Measurements from ENCODE around the gene BPTF. TPM values are rescaled to one million over a fixed set of nuclear protein-coding genes. Genes with fewer than 3 reads are reported as not detected.

The BPTF gene
- polyA plus RNA-seq, 1 of the 3 experiments (the other 2 are of a cell fraction): 61.4 TPM

GRCh38 chr17:68006797-68007196 lies 181.5 kb downstream of the BPTF start:
- DNase-seq: no peak

GRCh38 chr17:68011199-68011665 lies 185.9 kb downstream of the BPTF start:
- Histone ChIP-seq H3K27ac (ENCODE audit: low read depth in 2 of 2, low read length in 1 of 2) (no peak overlapping the region), H3K27me3 (ENCODE audit: insufficient read depth) (no peaks in the 10 kb centered on the region), H3F3A (replicated peaks; ENCODE audit: insufficient read depth) (no peaks in the 10 kb centered on the region), H3K4me1 (ENCODE audit: control insufficient read depth in 1 of 2, insufficient read depth in 2 of 2, low read depth in 1 of 2, low read length in 1 of 2) (no peaks in the 10 kb centered on the region), H3K4me3 (ENCODE audit: low read depth in 2 of 2, low read length in 1 of 2) (peak overlapping the region in 1 of 2 experiments; percentile 13; a peak in 1 of 4 replicates), H3K9ac (no peak overlapping the region), H3K79me2 (ENCODE audit: insufficient read depth) (no peaks in the 10 kb centered on the region), H3K4me2 (no peak overlapping the region), H4K20me1 (ENCODE audit: insufficient read depth) (no peaks in the 10 kb centered on the region), H3K9me2 (no peaks in the 10 kb centered on the region), H2AFZ (ENCODE audit: low read depth) (no peak overlapping the region), H3K9me3 (no peaks in the 10 kb centered on the region), H3K36me3 (replicated peaks in 1 of 2; ENCODE audit: control insufficient read depth in 1 of 2, insufficient read depth in 2 of 2, low read length in 1 of 2) (no peaks in the 10 kb centered on the region)
- WGBS (ENCODE audit: low lambda C conversion rate): 49% methylated on average over 20 of the region's 20 CpGs
- DNase-seq: peak; percentile 78
- ChIA-PET CTCF (interaction anchor here (0.6 to 1.6 kb wide), 11 partner anchors 8 to 347 kb away, joined by 3 to 8 read pairs (median 3); partner anchors contain the start of genes C17orf58 and KPNA2), POLR2A (no interaction called here)
- TF ChIP-seq FOSL2 (IDR thresholded peaks at IDR 0.05; ENCODE audit: borderline replicate concordance, low read depth) (no peak), IRF3 (IDR thresholded peaks at IDR 0.05; ENCODE audit: low read depth, low read length) (no peak), MAX (IDR thresholded peaks at IDR 0.05; ENCODE audit: low read depth) (no peak), USF1 (IDR thresholded peaks at IDR 0.05; ENCODE audit: borderline replicate concordance, low read depth) (no peak), CTCF (IDR thresholded peaks at IDR 0.05) (peak; percentile 89), SMC3 (IDR thresholded peaks at IDR 0.05; ENCODE audit: low read depth, low read length) (peak; percentile 38), GATA2 (CRISPR knock-in tag; IDR thresholded peaks at IDR 0.05) (no peak), MXI1 (IDR thresholded peaks at IDR 0.05; ENCODE audit: low read depth, low read length) (no peak), SIN3A (IDR thresholded peaks at IDR 0.05; ENCODE audit: borderline replicate concordance, low read depth, low read length) (no peak), FOXJ3 (CRISPR knock-in tag; IDR thresholded peaks at IDR 0.05) (no peak), REST (IDR thresholded peaks at IDR 0.05; ENCODE audit: low read depth, low read length) (no peak), TCF12 (IDR thresholded peaks at IDR 0.05) (no peak), CHD2 (IDR thresholded peaks at IDR 0.05; ENCODE audit: low read length, partially characterized antibody) (no peak), TEAD4 (IDR thresholded peaks at IDR 0.05; ENCODE audit: borderline replicate concordance, insufficient read depth) (no peak), PBX3 (IDR thresholded peaks at IDR 0.05) (no peak), MEF2A (IDR thresholded peaks at IDR 0.05; ENCODE audit: borderline replicate concordance, low read depth) (no peak), RXRA (IDR thresholded peaks at IDR 0.05; ENCODE audit: borderline replicate concordance, low read depth) (no peak), NFIC (IDR thresholded peaks at IDR 0.05; ENCODE audit: borderline replicate concordance) (no peak)

More at GRCh38 chr17:68006797-68007196, 181.5 kb downstream of the BPTF start:
- 89% methylated on average over 6 of the region's 6 CpGs for WGBS (ENCODE audit: low lambda C conversion rate)
- no peaks in the 10 kb centered on the region for H3K36me3 ChIP-seq (replicated peaks in 1 of 2; ENCODE audit: control insufficient read depth in 1 of 2, insufficient read depth in 2 of 2, low read length in 1 of 2)
- no peaks in the 10 kb centered on the region for H4K20me1 ChIP-seq (ENCODE audit: insufficient read depth)
- no peaks in the 10 kb centered on the region for H3K4me1 ChIP-seq (ENCODE audit: control insufficient read depth in 1 of 2, insufficient read depth in 2 of 2, low read depth in 1 of 2, low read length in 1 of 2)
- ChIA-PET POLR2A (no interaction called here), CTCF (interaction anchor here (1.1 to 1.3 kb wide), 2 partner anchors 13 to 115 kb away, joined by 3 to 4 read pairs; no protein-coding TSS in a partner anchor)
- H3F3A ChIP-seq (replicated peaks; ENCODE audit: insufficient read depth): no peaks in the 10 kb centered on the region
- no peak overlapping the region for H3K4me3 ChIP-seq (ENCODE audit: low read depth in 2 of 2, low read length in 1 of 2)
- H3K9me3 ChIP-seq: no peaks in the 10 kb centered on the region
- no peak overlapping the region for H3K4me2 ChIP-seq
- no peak overlapping the region for H2AFZ ChIP-seq (ENCODE audit: low read depth)
- no peaks in the 10 kb centered on the region for H3K79me2 ChIP-seq (ENCODE audit: insufficient read depth)
- H3K9ac ChIP-seq: no peak overlapping the region
- TF ChIP-seq SMC3 (IDR thresholded peaks at IDR 0.05; ENCODE audit: low read depth, low read length) (no peak), TCF12 (IDR thresholded peaks at IDR 0.05) (no peak)
- no peak overlapping the region for H3K27ac ChIP-seq (ENCODE audit: low read depth in 2 of 2, low read length in 1 of 2)
- no peaks in the 10 kb centered on the region for H3K27me3 ChIP-seq (ENCODE audit: insufficient read depth)
- no peaks in the 10 kb centered on the region for H3K9me2 ChIP-seq

All from SK-N-SH (cell line).